Left kidney (tissue), 8 donors: Measurements from ENCODE around the gene STX1B. TPM values are rescaled to one million over a fixed set of nuclear protein-coding genes. Genes with fewer than 3 reads are reported as not detected.
"Not testable (repeated sequence)": the region's sequence is repeated elsewhere in the genome, so short reads cannot be mapped to it uniquely, and the experiment has no call there.

Experiments
- DNase-seq: peaks from one replicate; pipeline ENCODE4 v3.0.0-alpha.2; 2013
- long read RNA-seq, 8 donors: transcript quantifications; one replicate each; lab custom pipeline, GENCODE V29; 2026
- polyA plus RNA-seq: library from polyadenylated mRNA; unstranded; fragments of 120-200 nt; gene quantifications from one replicate; pipeline ENCODE4 v1.2.1, GENCODE V29; 2013; ENCODE audit not compliant: insufficient read length

The STX1B gene
- polyA plus RNA-seq = 2.5 TPM
- long read RNA-seq, donor 1 = 0 reads
- long read RNA-seq, donor 2 = 0 reads
- long read RNA-seq, donor 3 = 0 reads
- long read RNA-seq, donor 4, partial matches to known transcripts = 0 of 1 reads
- long read RNA-seq, donor 4, other reads (novel, unspliced or antisense) = 0 of 1 reads
- long read RNA-seq, donor 5, partial matches to known transcripts = 0 of 1 reads
- long read RNA-seq, donor 5, other reads (novel, unspliced or antisense) = 0 of 1 reads
- long read RNA-seq, donor 6 = 0 reads
- long read RNA-seq, donor 7 = 0 reads
- long read RNA-seq, donor 8, partial matches to known transcripts = 0 of 1 reads
- long read RNA-seq, donor 8, other reads (novel, unspliced or antisense) = 0 of 1 reads

GRCh38 chr16:31010585-31011325 is at the start of gene STX1B:
Gene STX1B (minus strand): TSS chr16:31010638. CDS start chr16:31010396, 242 bp downstream.
- peak; percentile 50 for DNase-seq

- no peak for DNase-seq
Measured at GRCh38 chr16:31055613-31056012, 45.2 kb upstream of the STX1B start.

GRCh38 chr16:31052114-31052513 is 41.7 kb upstream of the STX1B start:
- DNase-seq = no peak

GRCh38 chr16:31050280-31051030 is 40.0 kb upstream of the STX1B start:
- no peak for DNase-seq

GRCh38 chr16:31043898-31044481 is 33.6 kb upstream of the STX1B start:
- DNase-seq = no peak

DNA sequence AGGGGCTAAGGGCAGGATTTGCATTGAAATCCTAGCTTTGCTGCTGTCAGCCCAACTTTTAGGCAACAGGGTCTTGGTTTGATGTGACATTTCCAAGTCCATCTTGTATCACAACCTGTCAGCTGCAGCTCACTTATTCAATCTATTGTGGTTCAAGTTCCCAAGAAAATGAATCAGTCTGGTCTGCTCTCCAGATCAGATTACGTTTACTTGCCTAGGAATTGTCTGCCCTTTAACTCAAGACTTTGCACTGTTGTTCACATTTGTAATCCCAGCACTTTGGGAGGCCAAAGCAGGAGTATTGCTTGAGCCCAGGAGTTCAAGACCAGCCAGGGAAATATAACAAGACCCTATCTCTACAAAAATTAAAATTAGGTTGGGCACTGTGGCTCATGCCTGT is 32.9 kb upstream of the STX1B start:
- DNase-seq = no peak

GRCh38 chr16:31042866-31043265 is 32.4 kb upstream of the STX1B start:
- no peak for DNase-seq

DNA sequence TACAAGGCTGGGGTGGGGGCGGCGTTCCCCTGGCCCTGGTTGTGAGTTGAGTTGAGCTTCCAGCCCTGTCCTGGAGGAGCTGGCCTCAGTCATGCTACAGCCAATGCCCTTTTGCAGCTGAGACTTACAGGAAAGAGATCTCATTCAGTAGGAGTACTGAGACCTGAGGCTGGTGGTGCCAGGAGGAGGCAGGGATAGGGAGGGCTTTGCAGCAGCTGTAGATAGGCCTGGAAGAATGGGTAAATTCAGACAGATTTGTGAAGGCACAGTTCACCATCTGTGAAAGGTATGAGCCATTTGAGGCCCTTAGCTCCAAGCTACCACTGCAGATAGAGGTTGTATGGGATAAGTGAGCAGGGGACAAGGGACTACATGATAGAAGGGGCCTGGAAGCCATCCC is 28.6 kb upstream of the STX1B start:
- no peak for DNase-seq

GRCh38 chr16:31036691-31037090 is 26.3 kb upstream of the STX1B start:
- DNase-seq = no peak

GRCh38 chr16:31033709-31034492 is 23.5 kb upstream of the STX1B start:
- peak; percentile 79 for DNase-seq

DNA sequence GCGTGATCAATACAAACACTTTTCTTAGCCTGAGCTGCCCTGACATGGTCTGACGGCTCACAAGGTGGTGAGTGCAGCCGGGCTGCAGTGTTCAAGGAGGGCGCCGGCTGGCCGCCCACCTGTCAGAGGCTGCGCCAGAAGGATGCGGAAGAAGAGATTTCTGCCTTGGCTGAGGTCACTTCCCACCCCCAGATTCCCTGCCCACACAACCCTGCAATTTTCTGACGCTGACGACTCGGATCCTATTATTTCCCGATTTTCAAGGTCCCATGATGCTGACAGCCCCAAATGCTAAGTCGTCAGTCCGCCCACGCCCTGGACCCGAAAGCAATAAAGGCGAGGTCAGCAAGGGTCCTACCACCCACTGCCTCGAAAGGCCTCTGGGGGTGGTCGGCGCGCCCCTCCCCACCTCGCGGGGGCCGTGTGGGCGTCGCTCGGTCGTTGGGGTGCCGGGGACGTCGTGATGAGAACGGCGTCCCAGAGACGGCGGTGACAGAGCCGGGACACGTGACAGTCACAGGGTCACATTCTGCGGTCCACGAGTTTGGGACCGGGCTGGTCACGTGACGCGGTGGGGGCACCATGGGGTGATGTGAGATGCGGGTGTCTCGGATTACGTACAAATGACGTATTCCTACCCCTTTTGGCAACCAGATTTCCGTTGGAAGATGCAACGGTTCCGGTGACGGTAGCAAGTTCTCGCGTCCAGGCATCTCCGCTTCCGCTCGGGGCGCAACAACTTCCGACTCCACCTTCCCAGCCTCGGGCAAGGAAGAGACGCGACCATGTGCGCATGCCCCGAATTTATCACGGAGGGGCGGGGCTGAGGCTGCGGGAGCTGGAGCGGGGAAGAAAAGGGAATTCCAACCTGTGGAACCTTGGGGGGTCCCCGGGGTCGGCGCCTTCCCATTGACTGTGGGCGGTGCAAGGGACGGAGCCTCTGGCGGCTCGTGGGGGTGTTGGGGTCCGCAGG is 22.6 kb upstream of the STX1B start, which contains the start of gene STX4:
STX4 (plus strand) TSS at position 823 of the 973 bp plus-strand sequence. CDS start 248 bp downstream, outside the sequence.
- DNase-seq = peak; percentile 96

DNA sequence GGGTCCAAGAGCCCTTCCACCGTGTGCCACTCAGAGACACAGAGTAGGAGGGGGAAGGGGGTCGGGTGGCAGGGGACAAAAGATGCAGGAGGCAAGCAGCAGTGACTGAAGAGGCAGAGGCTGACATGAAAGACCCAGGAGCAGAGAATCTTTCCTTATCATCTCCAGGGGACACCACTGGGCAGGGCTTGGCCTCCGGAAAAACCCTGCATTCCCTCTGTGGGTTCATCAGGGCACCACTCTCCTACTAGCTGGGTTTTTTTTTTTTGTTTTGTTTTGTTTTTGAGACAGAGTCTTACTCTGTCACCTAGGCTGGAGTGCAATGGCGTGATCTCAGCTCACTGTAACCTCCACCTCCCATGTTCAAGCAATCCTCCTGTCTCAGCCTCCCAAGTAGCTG is 20.8 kb upstream of the STX1B start:
- no peak for DNase-seq

DNA sequence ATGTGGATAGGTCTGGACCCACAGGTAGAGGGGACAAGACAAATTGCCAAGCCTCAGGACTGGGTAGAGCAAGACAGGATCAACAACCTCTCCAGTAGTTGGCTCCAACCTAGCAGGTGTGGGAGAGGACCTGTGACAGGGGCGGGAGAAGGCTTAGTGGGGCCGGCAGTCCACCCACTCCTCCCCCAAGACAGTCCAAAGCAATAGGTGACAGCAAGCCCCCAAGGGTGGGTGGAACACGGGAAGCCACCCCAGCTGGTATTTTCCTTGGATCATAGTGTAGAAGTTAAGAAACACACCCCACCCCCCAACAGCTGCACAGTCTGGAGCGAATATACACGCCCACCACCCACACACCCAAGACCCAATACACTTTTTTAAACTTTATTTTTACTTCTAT is 18.8 kb upstream of the STX1B start:
- no peak for DNase-seq

- DNase-seq = no peak
Measured at GRCh38 chr16:31025339-31025738, 14.9 kb upstream of the STX1B start.

DNA sequence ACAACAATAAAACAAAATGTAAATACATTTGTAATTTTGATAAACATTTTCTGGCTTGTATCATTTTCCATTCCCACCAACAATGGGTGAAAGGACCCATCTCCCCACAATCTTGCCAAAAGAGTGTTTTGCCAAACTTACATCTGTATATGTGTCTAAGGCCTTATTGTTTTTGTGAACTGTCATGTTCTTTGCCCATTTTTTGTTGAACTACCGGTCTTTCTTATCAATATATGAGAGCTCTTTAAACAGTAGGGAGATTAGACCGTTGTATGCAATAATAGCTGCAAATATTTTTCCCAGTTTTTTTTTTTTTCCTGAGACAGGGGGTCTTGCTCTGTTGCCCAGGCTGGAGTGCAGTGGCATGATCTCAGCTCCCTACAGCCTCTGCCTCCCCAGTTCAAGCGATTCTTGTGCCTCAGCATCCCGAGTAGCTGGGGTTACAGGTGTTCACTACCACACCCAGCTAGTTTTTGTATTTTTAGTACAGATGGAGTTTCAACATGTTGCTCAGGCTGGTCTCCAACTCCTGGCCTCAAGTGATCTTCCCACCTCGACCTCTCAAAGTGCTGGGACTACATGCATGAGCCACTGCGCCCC is 13.3 kb upstream of the STX1B start:
- DNase-seq = no peak

GRCh38 chr16:31023252-31023602 is 12.8 kb upstream of the STX1B start:
- DNase-seq = no peak

DNA sequence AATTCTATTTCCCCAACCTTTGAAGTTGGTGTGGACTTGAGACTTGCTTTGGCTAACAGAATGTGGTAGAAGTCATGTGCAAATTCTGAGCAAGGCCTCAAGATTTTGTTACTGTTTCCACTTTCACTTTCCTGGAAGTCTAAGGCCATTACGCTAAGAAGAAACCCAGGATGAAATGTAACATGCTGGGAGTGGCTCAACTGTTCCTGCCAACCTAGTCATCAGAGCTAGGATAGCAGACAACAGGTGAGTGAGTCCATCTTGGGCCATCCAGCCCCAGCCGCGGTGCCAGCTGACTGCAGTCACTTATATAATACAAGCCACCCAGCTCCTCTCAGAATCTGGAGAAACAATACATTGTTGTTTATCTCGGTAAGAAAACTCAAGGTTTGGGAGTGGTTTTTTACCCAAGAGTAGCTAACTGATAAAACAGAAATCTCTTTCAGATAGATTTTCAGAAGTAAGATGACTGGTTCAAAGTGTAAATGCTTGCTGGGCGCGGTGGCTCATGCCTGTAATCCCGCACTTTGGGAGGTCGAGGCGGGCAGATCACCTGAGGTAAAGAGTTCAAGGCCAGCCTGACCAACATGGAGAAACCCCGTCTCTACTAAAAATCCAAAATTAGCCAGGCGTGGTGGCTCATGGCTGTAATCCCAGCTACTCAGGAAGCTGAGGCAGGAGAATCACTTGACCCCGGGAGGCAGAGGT is 12.3 kb upstream of the STX1B start:
- DNase-seq = no peak

DNA sequence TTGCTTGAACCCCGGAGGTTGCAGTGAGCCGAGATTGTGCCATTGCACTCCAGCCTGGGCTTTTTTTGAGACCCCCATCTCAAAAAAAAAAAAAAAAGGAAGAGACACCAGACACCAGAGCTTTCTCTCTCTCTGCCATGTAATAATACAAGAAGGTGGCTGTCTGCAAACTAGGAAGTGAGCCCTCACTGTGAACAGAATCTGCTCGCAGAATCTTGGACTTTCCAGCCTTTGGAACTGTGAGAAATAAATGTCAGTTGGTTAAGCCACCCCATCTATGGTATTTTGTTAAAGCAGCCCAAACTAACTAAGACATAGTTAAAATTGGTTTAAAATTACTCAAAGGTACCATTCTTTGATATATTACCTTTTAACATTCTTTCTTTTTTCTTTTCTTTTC is 10.1 kb upstream of the STX1B start:
- DNase-seq = no peak

GRCh38 chr16:31017756-31018155 is 7.3 kb upstream of the STX1B start:
- not testable (repeated sequence) for DNase-seq
